Effector CD4-positive, alpha-beta T cell (primary cell): Measurements from ENCODE around the gene RASIP1.
"Not testable (repeated sequence)": the region's sequence is repeated elsewhere in the genome, so short reads cannot be mapped to it uniquely, and the experiment has no call there.

Experiments
- DNase-seq: peaks from one replicate; pipeline ENCODE4 v3.0.0-alpha.2; 2020

RASIP1 gene

GRCh38 chr19:48703316-48703715, 37.1 kb downstream of the RASIP1 start:
- no peak for DNase-seq

- DNase-seq = no peak
These were observed 37.7 kb downstream of the RASIP1 start for GRCh38 chr19:48702701-48703100.

GRCh38 chr19:48698046-48698445, 42.4 kb downstream of the RASIP1 start:
- DNase-seq = no peak

- no peak for DNase-seq
These were observed 43.9 kb downstream of the RASIP1 start for GRCh38 chr19:48696353-48697010.

- no peak for DNase-seq
These were observed 44.6 kb downstream of the RASIP1 start, which contains the start of gene FUT2 for GRCh38 chr19:48695743-48696352. Gene FUT2, plus strand, starts transcription at chr19:48695971. Its CDS starts 6,986 bp downstream, at chr19:48702957.

- not testable (repeated sequence) for DNase-seq
These were observed 46.8 kb downstream of the RASIP1 start for GRCh38 chr19:48693629-48694028.

- DNase-seq = no peak
These were observed 51.0 kb downstream of the RASIP1 start for GRCh38 chr19:48689449-48689848.

- DNase-seq = no peak
These were observed 52.6 kb downstream of the RASIP1 start for GRCh38 chr19:48687776-48688175.

GRCh38 chr19:48686637-48687036, 53.8 kb downstream of the RASIP1 start:
- DNase-seq = not testable (repeated sequence)

GRCh38 chr19:48686088-48686487, 54.3 kb downstream of the RASIP1 start:
- no peak for DNase-seq

GRCh38 chr19:48685583-48685982, 54.8 kb downstream of the RASIP1 start:
- DNase-seq = no peak

GRCh38 chr19:48683349-48683748, 57.1 kb downstream of the RASIP1 start:
- no peak for DNase-seq

GRCh38 chr19:48681127-48681470, 59.3 kb downstream of the RASIP1 start:
- no peak for DNase-seq

- no peak for DNase-seq
These were observed 59.8 kb downstream of the RASIP1 start for GRCh38 chr19:48680436-48681126.

GRCh38 chr19:48680006-48680405, 60.4 kb downstream of the RASIP1 start:
- DNase-seq = not testable (repeated sequence)

GRCh38 chr19:48678201-48678600, 62.2 kb downstream of the RASIP1 start:
- DNase-seq = no peak

GRCh38 chr19:48676887-48677286, 63.5 kb downstream of the RASIP1 start:
- no peak for DNase-seq

GRCh38 chr19:48676487-48676886, 63.9 kb downstream of the RASIP1 start:
- DNase-seq = no peak

- DNase-seq = peak; percentile 70
These were observed 65.2 kb downstream of the RASIP1 start for GRCh38 chr19:48674921-48675824.

- DNase-seq = no peak
These were observed 66.1 kb downstream of the RASIP1 start for GRCh38 chr19:48674216-48674809.

- no peak for DNase-seq
These were observed 66.8 kb downstream of the RASIP1 start for GRCh38 chr19:48673436-48674100.

- no peak for DNase-seq
These were observed 67.4 kb downstream of the RASIP1 start, which contains the start of gene NTN5 for GRCh38 chr19:48672994-48673393. Gene NTN5, minus strand, starts transcription at chr19:48673017. Its CDS starts 2,031 bp downstream, at chr19:48670986.
